RWPE1 (cell line): ENCODE data around the gene MYB.

Experiments
- CTCF ChIA-PET: fragments of 350-600 bp; sonication (Branson Sonifier 250); formaldehyde crosslinking; extraction: SDS; loops from one replicate; lab custom pipeline; 2021; lab: Yijun Ruan, JAX
- POLR2A ChIA-PET: fragments of 400-600 bp; formaldehyde crosslinking; extraction: SDS; loops from one replicate; lab custom pipeline; 2020; ENCODE audit warnings: antibody characterized with exemption; ENCODE audit not compliant: low non-redundant PET; lab: Yijun Ruan, JAX
- DNase-seq: peaks from one replicate; pipeline ENCODE4 v3.0.0; 2012; ENCODE audit warnings: low spot score
- H3K27ac ChIP-seq: fragments of 450-650 bp; 2 replicates; pipeline ENCODE4 v1.5.1; 2017
- CTCF ChIP-seq: fragments of 450-650 bp; conservative IDR thresholded peaks from 2 replicates; pipeline ENCODE4 v1.5.1; 2017; ENCODE audit warnings: low read depth, mild to moderate bottlenecking

MYB gene

GRCh38 chr6:135173242-135173988 lies 7.7 kb upstream of the MYB start:
- H3K27ac ChIP-seq = no peak overlapping the region
- ChIA-PET POLR2A (no interaction called here), CTCF (no interaction called here)
- no peak for DNase-seq
- no peak for TF ChIP-seq CTCF

- CTCF ChIA-PET = no interaction called here
- no peak for TF ChIP-seq CTCF
- POLR2A ChIA-PET = no interaction called here
- DNase-seq = no peak
- H3K27ac ChIP-seq = no peak overlapping the region
Measured at GRCh38 chr6:135173989-135174484, 7.1 kb upstream of the MYB start.

GRCh38 chr6:135176058-135176457 lies 5.0 kb upstream of the MYB start:
- DNase-seq = no peak
- CTCF ChIA-PET = no interaction called here
- H3K27ac ChIP-seq = no peak overlapping the region
- POLR2A ChIA-PET = no interaction called here
- no peak for TF ChIP-seq CTCF

GRCh38 chr6:135176464-135176863 lies 4.6 kb upstream of the MYB start:
- TF ChIP-seq CTCF = no peak
- ChIA-PET POLR2A (no interaction called here), CTCF (no interaction called here)
- H3K27ac ChIP-seq = no peak overlapping the region
- DNase-seq = no peak

GRCh38 chr6:135179372-135179771 lies 1.7 kb upstream of the MYB start:
- TF ChIP-seq CTCF = no peak
- CTCF ChIA-PET = no interaction called here
- POLR2A ChIA-PET = no interaction called here
- no peak for DNase-seq
- H3K27ac ChIP-seq = no peak overlapping the region

- DNase-seq = no peak
- CTCF ChIA-PET = interaction anchor here (1.2 to 2.0 kb wide), 2 partner anchors 11 to 18 kb away, joined by 3 to 4 read pairs; no protein-coding TSS in a partner anchor
- TF ChIP-seq CTCF = no peak
- no peak overlapping the region for H3K27ac ChIP-seq
- POLR2A ChIA-PET = no interaction called here
Measured at GRCh38 chr6:135179920-135180541, 1.1 kb upstream of the MYB start.
